HG03439 (cell line): Measurements from ENCODE around the gene VDAC2.

Experiments used
- ATAC-seq: cut with Tn5 transposase; IDR thresholded peaks from one replicate; pipeline ENCODE4 v1.9.1; 2021; ENCODE audit warnings: mild to moderate bottlenecking, moderate library complexity; ENCODE audit not compliant: unreplicated experiment

The VDAC2 gene

DNA sequence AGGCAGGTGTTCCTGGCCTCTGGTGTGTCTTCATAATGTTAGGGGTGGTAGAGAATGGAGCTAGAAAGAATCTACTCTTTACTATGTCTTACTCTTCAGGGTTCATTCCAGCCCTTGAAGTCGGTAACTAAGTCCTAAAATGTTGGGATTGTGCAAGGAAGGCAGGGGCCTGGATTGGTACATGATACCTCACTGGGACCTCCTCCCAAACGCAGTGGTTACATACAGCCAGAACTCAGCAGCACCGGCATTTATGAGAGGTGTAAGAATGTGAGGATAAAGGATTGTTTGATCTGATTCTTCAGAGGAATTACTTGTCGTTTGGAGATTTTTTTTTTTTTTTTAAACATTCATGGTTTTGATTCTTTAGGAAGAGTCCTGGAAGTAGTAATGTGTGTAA, 18.2 kb downstream of the VDAC2 start:
- no peak for ATAC-seq

DNA sequence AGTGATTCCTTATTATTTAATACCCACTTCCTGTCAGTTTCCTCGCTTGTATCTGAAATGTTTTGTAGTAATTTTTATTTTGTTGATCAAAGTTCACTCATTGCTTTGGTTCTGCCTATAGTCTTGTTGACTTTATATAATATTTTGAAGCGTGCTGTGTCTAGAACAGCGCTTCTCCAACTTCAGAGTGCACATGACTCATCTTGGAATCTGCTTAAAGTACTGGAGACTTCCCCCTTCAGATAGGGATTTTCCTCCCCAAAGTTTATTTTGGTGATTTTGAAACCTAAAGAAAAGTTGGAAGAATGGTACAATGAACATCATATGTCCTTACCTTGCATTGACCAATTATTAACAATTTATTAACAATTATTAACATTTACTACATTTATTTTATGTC, 19.4 kb downstream of the VDAC2 start:
- ATAC-seq: no peak

DNA sequence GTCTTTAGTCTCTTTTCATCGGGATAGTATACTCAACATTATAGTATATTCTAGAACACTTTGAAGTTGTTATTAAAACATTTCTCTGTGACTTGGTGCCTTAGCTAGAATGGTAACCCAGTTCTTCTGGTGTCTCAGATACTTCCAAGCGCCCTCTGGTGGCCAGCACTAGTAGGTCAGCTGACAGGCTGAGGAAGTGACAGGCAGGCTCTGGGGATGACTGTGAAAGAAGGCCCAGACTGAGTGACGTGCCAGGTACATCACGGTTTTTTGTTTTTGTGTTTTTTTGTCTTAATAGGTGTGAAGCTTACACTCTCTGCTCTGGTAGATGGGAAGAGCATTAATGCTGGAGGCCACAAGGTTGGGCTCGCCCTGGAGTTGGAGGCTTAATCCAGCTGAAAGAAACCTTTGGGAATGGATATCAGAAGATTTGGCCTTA, 20.0 kb downstream of the VDAC2 start:
- peak; percentile 38 for ATAC-seq

DNA sequence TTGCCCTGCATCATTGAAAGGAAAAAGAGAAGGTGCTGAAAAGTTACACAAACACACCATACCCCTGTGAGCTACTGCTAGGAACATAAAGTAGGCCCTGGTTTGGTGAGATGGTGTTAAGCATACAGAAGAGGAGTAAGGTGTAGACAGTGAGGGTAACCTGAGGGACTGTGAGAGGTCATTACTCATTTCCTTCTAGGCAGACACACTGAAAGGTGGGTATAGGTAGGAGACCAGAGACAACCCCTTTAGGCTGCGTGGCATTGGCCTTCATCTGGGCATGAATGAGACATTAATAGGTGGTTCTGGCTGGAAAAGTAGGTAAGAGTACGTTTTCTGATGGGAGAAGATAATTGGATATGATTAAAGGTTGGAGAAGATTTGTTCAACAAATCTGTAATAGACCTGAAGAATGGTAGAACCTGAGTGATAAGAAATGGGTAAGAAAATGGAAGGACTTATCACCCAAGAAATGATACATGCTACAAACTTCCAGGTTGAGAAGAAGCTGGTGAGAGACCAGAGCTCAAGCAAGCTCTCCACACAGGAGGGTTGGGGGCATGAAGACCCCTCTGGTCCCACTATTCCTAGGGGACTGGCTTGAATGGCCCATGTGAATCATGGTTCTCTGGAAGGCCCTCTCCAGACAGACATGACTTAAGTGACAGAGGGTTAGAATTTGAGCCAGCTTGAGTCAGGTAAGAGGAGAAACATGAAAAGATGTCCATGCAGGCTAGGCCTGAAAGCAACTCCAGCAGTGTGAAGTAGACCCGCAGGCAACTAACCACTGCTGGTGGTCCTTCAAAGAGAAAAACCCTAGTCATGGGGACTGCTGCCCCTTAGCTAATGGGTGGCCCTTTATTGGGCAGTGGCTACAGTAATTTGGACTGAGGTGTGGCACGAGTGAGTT, 21.3 kb downstream of the VDAC2 start:
- no peak for ATAC-seq

DNA sequence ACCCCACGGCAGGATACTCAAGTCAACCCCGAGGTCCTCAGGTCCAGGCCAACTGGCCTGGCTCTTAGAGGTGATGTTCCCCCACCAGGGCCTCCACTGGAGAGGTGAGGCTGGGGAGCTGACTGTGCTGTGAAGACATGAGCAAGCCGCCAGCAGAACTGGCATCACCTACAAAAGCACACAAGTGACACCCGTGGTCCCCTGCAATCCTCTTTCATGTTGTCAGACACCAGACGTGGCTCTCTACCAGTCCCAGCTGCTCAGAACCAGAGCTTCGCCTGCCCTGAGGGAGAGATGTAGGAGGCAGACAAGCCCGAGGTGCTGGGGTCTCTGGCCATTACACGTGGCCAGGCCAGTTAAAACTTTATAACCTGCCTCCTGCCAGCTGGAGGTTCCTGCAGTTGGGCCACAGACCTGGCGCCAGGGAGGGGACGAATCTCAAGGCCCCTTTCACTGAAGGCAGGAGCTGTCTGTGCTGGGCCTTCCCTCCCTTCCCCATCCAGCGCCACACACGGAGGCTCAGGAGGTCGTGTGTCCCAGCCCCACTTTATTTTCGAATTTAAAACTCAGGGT, 22.9 kb downstream of the VDAC2 start:
- ATAC-seq: no peak

DNA sequence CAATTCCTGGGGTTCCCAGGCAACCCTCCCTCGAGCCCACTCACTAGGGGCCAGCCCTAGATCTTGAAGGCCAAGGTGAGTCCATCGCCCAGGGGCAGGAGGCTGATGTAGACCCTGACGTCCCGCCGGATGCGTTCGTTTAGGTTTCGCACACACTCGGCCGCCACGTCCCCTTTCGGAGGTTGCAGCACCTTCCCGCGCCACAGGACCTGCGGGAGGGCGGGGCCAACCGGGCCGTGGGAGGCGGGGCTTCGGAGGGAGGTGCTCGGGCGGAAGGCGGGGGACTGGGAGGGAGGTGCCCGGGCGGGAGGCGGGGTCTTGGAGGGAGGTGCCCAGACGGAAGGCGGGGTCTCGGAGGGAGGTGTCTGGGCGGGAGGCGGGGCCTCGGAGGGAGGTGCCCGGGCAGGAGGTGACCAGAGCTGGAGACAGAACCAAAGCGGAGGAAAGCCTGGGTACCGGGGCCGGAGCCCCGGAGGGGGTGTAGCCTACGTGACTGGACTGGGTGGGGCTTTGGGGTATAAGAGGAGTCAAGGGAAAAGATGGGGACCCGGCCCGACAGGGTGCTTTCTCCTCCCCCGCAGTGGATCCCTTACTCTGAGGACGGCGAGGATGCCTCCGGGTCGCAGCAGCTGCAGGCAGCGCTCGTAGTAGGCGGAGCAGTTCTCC, 23.6 kb downstream of the VDAC2 start:
- peak; percentile 47 for ATAC-seq

DNA sequence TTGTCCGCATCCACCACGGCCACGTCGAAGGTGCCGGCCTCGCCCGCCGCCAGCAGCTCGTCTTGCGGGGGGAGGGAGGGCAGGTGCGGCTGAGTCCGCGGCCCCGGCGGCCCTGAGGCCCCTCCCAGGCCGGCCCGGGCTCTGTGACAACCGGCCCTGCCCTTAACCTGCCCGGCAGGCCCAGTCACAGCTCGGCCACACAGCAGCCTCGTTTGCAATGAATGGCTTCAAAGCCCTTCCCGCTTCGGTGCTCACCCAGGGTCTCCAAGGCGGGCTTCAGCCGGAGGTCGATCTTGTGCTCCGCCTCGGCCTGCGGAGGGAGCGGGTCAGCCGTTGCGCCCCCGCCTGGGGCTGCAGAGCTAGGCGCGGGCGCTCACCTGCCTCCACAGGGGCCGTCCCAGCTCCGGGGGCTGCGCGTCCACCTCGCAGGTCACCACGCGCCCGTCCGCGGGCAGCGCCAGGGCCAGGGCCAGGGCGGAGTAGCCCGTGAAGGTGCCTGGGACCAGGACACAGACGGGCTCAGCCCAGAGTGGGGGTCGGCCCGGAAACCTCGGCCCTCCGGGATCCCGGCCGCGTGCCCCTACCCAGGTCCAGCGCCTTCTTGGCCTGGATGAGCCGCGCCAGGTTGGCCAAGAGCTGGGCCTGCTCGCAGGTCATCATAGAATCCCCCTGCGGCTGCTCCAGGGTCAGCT, 24.2 kb downstream of the VDAC2 start:
- peak; percentile 2 for ATAC-seq

DNA sequence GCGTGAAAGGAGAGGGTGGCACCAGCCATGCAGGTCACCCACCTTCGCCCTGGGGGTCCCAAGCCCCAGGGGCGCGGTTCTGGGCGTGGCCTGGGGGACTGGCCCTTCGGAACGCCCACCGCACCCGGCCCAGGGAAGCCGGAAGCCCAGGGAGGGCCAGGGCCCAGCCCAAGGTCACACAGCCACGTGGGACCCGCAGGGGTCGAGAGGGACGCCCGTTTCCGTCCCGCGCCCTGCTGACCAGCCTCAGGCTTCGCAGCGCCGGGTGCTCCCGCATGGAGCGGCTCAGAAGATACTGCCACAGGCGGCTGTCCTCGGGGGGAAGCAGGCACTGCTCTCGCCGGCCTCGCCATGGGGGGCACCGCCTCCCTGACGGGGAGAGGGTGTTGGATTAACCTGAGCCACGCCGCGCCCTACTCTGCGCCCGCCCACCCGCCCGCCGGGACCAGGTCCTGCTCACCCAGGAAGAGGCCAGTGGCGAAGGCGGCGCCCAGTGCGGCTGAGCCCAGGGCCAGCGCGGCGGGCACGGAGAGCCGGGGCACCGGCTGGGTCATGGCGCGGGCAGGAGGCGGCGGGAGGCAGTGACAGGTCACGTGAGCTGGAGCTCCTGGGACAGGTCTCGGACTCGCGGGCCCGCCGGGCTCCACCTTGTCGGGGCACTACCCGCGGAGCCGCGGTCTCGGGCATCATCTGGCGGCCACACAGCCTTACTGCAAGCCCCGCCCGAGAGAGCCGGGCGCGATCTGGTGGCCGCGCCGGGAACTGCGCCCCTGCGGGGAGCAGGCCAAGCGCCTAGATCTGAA, 25.0 kb downstream of the VDAC2 start, which contains the start of gene COMTD1:
Gene COMTD1 (minus strand): TSS at position 583 of the 803 bp plus-strand sequence. CDS start 29 bp downstream, at position 554.
- peak; percentile 70 for ATAC-seq

DNA sequence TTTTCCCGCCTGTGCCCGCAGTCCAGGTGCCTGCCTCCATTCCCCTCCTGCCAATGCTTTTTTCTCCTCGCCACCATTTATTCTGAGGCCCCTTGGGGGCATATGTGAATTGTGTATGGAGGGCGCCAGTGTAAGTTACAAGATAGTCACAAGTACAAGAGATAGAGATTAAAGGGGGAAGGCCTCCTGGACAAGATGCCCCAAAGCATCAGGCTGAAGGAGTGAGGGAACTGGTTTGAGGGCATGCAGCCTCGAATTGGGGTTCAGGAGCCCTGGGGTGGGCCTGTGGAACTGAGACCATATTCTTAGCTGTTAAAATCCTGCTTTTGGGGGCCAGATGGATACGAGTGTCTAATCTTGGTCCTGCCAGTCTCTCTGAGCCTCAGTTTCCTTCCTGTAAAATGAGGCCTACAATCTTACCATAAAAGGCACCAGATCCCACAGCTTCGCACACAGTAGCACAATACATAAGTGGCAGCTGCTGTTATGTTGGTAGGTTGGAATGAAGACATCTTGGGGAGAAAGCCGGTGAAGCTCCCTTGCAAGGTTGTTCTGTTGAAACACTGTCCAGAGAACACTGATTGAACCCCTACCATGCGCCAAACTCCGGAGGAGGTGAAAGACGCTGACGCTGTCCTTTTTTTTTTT, 25.7 kb downstream of the VDAC2 start:
- no peak for ATAC-seq

DNA sequence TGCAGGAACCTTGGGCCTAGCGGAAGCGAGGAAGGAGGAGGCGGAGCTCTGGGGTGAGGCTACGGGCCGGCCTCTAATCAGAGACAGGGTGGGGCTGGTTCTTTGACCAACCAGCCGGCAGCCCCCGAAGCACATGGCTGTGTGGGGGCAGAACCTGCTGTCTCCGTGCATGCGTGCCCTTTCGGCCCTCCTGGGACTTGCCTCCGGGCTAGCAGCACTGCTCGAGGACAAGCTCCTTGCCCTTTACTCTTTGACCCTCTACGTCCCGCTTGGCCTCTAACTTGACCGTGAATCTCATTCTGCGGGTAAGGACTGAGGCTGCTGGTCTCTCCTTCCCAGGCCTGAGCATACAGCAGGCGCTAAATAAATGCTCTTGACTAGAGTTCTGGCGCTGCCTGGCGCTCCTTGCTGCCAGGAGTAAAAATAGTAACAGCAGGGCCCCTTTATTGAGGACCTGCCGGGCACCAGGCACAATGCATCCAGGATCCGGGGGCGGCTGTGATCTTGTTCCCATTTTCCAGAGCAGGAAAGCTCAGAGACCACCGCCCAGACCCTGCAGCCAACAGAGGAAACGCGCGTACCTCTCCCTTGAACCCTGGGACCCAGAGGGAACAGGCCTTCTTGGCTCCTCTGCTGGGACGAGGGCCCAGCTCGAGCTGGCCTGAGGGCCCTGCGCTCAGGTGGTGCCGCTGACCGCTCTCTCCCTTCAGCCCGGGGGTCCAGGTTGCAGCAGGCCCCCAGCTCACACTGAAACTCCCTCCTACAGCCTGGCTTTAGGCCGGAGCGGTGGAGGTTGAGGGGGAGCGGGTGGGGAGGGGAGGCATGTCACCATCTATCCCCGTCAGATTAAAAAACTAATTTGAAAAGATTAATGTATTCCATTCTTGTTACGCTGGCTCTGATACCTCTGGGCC, 27.8 kb downstream of the VDAC2 start:
- ATAC-seq: no peak

DNA sequence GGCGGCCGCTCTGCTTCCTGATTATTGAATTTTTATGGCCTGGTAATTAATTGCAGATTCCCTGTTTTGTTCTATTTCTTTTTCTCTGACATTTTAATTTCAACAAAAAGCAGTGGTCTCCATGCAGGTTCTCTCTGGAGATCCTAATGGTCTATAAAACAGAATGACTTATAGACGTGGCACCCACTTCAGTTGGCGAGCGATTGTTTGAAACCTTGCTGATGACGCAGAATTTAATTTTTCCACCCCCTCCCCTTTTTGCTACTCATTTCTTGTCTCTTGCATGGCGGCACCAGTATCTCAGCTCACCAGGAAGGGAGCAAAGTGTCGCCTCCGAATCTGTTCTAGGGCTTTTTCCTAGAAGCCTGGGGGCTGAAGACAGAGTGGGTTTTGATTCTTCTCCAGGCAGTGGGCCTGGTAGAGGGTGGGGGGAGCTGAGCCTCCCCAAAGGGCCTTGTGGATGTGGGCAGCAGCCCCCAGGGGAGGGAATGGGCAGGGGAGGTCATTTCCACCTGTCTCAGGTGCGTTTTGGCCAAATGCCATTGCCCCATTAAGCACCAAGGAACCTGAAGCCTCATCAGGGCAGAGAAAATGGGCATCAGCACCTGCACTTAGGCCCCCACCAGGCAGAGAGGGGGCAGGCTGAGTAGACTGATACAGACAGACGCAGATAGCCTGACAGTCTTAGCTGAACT, 28.6 kb downstream of the VDAC2 start:
- no peak for ATAC-seq

DNA sequence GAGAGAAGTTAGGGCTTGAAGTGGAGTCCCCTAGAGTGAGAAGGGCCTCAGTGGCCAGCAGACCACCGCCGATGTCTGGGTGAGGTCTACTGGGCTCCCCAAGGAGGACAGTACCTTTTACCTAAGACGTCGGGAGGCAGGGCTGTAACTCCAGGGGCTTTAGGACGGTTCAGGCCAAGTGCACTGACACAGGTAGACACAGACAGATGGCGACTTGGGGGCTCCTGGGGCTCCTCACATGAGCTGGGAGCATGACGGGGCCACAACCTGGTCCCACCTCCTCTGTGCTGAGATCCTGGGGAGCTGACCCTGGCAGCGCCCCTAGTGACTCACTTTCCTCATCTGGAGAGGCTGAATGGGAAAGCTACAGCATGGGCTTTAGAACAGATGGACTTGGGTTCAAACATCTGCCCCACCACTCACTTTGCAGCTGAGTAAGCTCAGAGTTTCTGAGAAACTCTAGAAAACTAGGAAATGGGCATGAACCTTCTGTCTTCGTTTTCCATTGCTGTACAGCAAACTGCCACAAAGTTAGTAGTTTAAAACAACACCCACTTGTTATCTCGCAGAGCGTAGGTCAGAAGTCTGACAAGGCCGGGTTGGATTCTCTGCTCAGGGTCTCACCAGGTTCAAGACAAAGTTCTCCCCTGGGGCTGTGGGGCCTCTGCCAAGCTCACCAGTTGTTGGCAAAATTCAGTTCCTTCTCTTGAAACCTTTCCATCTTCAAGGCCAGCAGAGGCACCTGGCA, 29.9 kb downstream of the VDAC2 start:
- no peak for ATAC-seq

DNA sequence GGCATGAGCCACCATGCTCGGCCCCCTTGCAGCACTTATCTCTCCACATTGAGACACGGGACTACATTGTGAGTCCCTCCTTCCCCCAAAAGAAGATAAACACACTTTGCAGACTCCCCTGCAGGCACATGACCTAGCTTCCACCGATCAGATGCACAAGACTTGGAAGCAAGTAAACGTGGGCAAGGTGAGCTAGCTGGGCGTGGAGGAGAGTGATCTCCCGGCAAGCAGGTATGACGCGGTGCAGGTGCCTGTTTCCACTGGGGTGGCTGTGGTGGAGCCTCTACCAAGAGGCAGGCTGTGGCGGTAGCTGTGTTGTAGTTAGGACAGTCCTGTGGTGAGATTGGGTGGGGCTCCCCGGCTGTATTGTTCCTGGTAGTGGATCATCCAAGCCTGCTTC, 32.8 kb downstream of the VDAC2 start:
- no peak for ATAC-seq

DNA sequence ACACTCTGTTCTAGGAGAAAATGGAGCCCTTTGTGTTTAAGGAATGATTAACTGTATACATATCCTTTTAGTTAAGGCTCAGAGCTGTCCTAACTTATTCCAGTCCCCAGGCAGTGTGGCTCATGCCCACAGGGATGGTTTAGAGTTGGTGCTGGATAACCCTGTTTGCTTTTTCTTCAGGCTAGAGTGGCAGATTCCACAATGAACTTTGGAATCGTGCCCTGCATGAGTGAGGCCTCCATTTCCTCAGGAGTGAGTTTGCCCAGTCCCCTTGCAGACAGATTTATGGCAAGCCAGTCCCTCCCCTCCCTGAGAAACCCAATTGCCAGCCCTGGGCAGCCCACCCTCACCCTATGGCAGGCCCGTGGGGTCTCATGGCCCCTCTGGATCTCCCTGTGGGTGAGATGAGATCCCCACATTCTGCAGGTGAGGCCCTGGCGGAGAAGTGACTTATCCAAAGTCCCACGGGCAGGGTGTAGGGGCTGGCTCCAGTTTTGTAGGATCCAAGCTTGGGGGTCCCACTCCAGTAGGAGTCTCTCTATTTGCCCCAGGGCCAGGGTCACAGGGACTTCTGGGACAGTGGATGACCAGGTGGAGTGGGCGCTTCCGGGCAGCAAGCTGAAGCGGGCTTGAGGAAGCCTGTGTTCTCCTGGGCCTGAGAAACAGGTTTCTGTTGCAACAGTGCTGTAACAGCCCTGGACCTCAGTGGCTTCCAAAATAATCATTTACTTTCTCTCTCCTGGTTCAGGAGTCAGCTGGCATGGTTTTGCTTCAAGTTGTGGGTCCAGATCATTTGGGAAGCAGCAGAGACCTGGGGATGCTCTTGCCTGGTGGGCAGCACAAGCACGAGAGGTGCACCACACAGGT, 34.1 kb downstream of the VDAC2 start:
- ATAC-seq: no peak

DNA sequence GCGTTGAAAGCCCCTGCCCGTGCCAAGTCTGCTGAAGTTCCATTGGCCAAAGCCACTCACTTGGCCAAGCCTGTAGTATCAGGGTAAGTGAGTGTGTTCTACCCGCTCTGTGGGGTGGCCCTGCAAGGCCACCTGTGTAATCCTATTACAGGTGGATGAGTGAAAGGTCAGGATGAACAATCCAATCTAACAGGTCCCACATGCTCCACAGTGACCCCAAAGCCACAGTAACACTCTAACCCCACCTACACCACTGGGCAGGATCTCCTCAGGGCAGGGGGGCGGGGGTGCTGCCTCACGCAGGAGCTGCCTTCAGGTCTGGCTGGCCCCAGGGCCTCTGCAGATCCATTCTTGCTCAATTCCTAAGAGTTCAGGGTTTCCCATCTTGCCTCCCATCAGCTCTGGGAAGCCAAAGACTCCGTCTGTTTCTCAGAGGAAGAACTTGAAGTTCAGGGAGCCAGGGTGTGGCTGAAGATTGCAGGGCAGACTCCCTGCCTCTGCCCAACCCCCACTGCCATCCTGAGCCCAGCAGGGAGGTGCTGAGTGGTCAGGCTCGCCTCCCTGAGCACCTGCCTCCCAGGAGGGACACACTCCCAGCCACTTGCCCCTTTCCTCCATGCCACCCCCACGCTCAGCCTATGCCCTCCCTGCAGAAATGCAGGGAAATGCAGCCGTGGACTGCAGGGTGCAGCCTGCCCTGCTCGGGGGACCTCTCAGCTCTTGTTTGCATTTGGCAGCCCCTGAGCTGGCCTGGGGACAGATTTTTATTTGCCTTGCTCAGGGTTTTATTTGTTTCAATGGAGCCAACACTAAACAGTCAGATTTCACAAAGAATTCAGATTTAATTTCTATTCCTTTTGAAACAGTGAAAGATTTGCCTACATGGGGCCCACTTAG, 35.0 kb downstream of the VDAC2 start:
- ATAC-seq: no peak

DNA sequence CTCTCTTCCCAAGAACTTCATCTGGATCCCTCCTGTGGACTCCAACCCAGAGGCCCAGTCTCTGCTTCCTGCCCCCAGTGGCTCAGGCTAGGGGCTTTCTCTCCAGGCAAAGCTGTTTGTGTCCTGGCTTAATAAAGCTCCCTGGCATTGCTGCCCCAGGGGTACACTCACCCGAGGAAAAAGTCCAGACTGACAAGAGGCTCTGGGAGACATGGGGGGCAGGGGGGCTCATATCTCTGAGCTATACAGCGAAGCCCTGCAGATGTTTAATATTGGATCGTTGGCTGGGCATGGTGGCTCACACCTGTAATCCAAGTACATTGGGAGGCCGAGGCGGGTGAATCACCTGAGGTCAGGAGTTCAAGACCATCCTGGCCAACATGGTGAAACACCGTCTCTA, 35.9 kb downstream of the VDAC2 start:
- ATAC-seq: no peak
